DMS 273 treated with DMSO at 0.1 percent for 48 hours (cell line): ENCODE data around the gene VPS9D1.

Source experiments
- DNase-seq: peaks from one replicate; lab custom pipeline; 2025; lab: John Stamatoyannopoulos, UW

The VPS9D1 gene

DNA sequence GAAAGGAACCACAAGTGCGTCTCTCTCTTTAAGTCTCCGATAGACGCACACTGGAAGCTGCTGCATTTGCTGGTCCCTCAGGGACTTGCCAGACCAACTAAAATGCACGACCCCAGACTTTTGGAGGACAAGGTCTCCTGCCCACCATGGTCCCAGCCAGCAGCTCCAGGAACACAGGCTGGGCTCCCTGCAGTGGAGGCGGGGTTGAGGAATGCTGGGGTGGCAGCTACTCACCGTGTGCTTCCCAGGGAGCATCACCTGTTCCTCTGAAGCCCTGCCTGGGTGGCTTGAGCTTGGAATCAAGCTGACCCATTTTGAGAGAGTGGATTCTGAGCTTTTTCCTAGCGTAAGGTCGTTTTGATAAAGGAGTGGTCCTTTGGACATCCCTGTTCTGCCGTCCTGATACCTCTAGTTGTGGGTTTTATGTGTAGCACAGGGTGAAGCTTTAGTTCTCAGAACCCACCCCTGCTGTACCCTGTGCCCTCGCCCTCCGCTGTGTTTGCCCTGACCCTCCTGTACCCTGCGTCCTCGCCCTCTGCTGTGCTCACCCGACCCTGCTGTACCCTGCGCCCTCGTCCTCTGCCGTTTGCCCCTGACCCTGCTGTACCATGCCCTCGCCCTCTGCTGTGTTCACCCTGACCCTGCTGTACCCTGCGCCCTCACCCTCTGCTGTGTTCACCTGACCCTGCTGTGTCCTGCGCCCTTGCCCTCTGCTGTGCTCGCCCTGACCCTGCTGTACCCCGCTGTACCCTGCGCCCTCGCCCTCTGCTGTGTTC is 11.6 kb upstream of the VPS9D1 start:
- DNase-seq: no peak

DNA sequence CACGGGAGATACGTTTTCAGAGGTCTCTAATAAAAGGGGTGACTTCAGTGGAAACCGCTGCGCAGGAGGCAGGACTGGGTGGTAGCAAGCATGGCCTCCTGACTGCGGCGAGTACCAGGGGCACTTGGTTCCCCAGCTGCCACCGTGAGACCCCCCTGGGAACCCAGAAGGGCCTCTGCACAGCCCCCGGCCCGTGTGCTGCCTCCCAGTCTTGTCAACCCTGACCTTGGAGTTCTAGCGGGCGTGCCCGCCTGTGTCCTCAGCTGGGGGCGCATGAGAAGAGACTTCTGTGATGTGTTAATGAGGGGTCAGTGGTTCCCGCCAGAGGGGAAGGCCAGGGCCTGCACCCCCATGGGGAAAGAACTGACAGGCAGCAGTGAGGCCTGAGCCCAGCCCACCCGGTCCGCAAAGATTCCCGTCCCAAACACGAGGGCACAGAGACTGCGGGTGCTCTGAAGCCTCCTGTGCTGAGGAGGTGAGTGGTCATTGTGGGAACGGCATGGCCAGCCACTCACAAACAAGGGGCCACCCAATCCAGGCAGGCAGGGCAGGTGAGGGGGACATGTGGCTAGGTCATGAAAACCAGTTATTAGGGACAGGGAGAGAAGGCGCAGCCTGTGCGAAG is 10.0 kb upstream of the VPS9D1 start:
- DNase-seq: no peak

DNA sequence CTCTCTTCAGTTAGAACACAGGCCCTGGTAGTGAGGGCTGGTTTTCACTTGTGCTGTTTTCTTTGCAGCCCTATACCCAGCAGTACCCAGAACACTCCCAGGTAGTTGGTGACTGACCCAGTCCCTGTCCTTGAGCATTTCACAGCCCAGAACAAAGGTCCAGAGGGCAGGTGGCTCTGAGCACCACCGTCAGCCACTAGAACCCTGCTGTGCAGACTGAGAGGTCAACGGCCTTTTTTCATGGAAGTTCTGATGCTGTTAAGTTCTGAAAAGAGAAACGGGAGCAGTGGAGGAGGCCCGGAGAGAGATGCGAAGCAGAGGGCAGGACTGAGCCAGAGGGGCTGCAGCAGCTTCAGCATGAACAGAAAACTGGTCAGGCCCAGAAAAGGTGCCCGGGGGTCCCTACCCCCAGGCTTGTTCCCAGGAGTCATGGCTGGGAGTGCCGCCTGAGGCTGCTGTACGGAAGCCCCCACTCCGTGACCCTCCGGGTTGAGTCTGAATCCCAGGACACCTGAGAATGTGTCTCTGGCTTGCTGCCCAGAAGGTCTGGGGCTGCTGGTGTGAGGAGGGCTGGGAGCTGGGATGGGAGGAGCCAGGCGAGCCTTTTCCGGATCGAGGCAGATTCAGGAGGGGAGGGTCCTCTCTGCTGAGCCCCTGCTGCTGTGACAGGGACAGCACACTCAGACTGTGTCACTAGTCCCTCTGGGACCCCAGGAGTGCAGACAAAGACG is 9.3 kb upstream of the VPS9D1 start:
- no peak for DNase-seq

DNA sequence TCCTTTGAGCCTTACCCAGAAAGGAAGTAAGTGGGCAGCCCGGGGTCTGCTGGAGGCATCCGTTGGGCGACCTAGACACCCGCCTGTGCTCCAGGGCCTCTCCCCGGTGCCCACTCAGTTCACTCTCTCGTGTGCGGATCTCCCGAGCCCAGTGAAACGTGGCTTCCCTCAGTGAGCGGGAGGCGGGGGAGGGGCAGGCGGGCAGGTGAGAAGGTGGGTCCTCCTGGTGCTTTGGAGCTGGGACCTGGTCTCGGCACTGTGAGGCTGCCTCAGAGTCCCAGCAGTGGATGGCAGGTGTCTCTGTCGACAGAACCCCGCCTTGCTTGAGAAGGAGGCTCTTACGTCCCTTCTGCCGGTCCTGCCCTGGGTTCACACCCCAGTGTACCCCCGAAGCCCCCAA is 8.6 kb upstream of the VPS9D1 start:
- no peak for DNase-seq

DNA sequence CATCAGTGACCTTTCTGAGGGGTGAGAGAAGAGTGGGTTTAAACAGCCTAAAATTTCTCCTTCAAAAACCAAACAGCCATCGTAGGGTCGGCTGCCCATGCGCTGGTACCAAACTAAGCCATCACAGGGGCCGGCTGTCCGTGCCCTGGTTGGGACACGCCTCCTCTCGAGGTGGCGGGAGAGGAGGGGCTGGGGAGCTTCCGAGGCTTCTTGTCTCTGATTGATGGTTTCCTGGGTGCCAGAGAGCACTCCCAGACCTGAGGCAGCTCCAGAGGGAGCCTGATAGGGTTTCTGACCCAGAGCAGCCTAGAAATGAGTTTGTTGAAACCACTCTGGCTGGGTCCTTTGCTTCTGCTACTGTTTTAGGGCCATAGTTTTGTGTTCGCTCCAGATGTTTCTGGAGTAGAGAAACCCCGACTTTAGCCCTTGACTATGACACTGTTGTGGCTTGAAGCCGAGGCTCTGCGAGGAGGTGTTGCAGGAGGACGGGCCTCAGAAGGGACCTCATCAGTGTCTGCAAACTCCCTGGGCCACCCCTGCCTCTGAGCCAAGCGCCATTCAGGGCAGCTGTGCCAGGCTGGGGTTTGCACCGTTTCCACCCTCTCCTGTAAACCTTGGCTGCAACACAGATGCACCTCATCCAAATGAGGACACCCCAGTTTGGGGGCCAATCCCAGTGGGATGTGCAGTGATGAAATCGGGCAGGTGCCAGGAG is 6.9 kb upstream of the VPS9D1 start:
- DNase-seq: no peak

DNA sequence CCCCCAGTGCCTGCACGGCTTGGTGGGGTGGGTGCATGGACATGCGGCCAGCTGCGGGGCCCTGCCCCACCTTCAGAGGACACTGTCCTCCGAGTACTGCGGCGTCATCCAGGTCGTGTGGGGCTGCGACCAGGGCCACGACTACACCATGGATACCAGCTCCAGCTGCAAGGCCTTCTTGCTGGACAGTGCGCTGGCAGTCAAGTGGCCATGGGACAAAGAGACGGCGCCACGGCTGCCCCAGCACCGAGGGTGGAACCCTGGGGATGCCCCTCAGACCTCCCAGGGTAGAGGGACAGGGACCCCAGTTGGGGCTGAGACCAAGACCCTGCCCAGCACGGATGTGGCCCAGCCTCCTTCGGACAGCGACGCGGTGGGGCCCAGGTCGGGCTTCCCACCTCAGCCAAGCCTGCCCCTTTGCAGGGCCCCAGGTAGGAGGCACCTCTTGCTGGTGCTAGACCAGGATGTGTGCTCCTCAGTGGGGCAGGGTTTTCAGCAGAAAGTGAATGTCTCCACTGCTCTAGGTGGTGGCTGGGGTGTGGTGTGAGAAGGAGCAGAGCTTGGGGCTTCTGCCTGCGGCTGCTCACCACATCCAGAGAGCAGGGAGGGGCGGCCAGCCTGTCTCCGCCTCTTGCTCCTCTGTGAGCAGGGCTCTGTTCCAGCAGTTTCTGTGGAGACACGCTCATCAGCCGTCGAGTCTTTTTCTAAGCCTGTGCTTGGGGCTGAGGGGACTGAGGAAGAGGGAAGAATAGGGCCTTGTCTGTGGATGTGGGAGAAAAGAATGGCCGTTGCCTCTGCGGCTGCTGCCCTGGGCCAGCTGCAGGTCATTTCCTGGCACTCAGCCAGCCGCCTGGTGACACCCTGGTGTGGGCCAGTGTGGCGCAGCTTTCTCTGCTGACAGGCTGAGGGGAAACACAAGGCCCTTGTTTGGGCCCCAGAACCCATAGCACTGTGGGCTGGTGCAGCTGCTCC is 2.9 kb upstream of the VPS9D1 start:
- no peak for DNase-seq

DNA sequence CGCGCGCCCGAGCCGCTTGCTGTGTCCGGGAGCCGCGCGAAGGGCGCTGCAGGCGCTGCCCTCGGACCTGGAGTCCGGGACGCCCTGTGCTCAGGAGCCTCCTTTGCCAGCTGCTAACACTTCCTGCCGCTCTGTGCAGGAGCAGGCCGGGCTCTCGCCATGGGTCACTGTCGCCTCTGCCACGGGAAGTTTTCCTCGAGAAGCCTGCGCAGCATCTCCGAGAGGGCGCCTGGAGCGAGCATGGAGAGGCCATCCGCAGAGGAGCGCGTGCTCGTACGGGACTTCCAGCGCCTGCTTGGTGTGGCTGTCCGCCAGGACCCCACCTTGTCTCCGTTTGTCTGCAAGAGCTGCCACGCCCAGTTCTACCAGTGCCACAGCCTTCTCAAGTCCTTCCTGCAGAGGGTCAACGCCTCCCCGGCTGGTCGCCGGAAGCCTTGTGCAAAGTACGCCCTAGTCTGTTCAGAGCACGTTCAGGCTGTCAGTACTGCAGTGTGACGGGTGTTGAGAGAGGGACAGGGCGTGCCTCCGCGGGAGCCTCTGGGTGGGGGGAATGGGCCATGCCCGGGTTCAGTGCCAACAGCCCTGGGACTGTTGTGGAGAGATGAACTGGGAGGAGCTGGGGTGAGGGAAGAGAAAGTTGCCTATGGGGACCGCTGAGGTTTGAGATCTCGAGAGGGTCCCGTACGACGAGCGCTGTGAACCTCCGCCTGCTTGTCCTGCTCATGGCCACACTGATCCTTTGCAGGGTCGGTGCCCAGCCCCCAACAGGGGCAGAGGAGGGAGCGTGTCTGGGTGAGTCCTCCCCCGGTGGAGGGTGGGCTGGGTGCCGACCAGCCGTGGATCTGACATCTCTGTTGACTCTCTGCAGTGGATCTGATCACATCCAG is 1.9 kb upstream of the VPS9D1 start:
- DNase-seq: no peak

DNA sequence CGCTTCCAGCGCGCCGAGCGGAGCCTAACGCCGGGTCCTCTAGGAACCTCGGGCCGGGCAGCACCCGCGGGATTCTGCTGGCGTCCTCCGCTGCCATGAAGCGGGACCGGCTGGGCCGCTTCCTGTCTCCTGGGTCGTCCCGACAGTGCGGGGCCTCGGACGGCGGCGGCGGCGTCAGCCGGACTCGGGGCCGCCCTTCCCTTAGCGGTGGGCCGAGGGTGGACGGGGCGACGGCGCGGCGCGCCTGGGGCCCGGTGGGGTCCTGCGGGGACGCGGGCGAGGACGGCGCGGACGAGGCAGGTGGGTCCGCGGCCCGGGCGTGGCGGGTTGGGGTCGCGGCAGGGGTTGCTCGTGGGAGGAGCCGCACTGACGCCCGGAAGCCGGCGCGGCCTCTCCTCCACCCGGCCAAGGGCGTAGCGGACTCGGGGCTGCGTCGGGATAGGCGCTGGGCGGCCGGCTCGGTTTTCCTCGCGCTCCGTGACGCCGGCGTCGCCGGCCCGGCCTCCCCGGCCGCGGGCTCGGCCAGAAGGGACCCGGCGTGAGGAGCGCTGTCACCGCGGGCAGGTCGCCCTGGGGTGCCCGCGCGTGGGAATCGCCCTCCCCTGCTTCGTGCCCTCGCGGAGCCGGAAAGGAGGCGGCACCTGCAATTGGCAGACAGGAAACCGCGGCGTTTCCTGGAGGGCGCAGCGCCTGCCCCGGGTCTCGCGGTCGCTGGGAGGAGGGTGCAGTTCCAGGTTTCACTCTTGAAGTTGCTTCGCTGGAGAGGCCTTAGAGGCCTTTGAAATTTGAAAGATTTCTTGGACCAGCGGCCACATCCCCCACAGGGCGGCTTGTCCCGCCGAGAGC is 1.1 kb upstream of the VPS9D1 start:
- no peak for DNase-seq

DNA sequence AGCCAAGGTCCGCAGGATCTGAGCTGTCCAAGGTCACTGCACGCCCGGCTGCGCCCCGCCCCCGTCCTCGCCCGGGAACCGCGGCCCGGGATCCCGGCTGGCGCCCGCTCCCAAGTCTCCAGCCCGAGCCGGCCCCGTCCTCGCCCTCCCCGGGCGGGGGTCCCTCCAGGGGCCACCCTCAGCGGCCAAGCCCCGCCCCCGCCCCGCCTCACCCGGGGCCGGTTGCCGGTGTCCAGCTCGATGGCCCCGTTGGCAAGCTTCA is 216 bp downstream of the VPS9D1 start:
- no peak for DNase-seq

DNA sequence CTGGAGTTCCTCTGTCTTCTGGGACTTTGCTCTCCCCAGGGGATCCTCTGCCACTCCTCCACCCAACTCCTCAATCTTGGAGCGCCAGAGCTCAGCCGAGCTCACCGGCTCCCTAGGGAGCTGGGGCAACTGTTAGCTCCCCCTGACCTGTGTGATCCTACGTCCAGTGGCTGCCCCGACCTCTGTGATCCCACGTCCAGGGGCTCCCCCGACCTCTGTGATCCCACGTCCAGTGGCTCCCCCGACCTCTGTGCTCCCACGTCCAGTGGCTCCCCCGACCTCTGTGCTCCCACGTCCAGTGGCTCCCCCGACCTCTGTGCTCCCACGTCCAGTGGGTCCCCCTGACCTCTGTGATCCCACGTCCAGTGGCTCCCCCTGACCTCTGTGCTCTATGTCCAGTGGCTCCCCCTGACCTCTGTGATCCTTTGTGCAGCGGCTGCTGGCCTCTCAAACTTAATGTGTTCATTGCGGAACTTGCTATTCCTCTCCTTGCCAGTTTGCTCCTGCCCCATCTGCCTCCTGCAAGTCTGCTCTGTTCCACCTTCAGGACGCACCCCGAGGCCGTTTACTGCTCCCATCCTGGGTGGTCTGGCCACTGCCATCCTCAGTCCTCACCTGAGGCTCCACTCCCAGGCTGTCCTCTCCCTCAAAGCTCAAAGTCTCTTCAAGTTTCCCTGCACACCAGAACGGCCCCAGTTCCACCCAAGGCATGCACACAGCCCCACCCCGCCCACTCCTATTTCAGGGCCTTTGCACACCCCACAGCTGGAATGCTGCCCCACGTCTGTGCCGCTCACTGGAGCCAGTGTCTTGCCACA is 2.8 kb downstream of the VPS9D1 start:
- no peak for DNase-seq

DNA sequence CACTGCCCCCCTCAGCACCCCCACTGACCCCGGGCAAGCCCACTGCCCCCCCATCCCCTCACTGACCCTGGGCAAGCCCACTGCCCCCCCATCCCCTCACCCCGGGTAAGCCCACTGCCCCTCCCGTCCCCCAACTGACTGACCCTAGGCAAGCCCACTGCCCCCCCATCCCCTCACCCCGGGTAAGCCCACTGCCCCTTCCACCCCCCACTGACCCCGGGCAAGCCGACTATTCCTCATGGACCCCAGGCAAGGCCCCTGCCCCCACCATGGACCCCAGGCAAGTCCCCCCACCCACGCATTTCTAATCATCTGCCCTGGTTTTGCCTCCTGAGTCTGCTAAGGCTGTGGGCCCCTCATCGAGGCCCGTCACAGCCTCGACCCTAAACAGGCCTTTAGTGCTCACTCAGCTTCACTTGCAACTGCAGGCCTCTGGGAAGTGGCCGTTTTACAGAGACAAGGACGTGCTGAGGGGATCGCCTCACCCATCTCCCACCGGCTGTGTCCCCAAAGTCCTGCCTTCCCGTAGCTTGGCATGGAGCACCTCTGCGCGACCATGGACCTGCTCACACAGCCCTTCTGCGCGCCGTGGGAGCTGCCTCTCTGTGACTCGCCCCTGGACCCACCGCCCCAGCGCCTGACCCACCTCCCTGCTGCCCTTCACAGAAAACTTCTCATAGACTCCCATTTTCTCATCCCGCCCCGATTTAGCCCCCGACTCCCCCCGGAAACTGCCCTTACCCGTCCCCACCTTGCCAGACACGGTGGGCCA is 3.6 kb downstream of the VPS9D1 start:
- DNase-seq: no peak

DNA sequence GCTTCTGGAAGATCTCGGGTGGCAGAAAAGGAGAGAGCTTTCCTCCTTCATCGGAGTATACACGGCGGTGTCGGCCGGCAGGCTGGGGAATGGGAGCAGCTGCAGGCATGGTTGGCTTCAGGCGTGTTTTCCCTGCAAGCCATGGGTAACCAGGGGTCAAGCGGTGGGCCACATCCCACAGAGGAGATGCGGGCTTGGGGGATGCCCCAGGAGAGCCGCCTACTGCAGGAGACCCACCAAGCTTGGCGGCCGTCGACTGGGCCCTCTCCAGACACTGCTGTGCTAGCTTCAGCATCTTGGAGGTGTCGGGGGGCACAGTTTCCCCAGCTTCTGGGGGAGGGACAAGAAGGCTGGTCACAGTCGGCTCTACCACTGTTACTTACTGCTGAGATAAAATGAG is 4.2 kb downstream of the VPS9D1 start:
- no peak for DNase-seq

DNA sequence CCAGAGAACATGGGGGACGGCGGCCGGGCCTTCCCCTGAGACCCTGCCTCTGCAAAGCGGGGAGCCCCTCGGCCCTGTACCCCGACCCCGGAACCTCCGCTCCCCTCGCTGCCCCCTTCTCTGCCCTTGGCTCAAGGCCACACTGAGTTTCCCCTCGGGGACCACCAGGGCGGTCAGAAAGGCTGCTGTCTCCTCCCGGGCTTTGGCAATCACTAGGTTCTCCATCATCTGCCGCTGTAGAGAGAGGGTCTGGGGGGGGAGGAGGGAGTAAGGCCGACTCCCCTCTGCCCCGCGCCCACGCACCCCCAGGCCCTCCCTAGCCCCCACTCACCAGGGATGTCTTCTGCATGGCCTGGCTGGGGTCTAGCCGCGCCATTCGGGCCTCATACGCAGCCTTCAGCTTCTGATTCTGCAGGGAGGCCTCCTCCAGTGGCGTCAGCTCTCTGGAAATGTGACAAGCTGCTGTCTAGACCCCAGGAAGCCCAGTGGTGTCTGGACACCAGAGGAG is 8.4 kb downstream of the VPS9D1 start:
- no peak for DNase-seq

DNA sequence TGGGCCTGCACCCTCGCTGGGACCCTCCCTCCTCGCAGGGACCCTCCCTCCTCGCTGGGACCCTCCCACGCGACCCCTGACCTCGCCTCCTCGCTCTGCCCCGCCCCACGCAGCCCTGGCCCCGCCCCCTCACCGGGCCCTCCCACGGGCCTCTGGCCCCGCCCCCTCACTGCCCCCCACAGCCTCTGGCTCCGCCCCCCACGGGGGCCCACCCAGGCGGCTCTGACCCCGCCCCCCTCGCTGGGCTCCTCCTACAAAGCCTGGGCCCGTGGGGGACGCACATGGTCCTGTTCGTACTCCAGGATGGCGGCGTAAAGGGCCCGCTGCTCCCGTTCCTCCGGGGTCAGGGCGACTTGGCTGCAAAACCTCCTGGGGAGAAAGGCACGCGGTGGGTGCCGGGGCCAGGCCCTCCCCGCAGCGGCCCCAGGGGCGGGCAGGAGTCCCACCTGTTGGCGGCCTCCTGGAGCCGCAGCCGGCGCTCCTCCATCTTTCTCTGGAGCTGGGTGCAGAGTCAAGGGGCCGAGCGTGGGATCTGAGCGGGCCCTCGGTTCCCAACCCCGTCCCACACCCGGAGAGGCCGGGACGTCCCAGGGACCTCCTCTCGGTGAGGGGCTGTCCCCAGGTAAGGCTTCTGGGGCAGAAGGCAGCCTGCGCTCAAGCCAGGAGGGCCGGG is 9.0 kb downstream of the VPS9D1 start:
- no peak for DNase-seq

DNA sequence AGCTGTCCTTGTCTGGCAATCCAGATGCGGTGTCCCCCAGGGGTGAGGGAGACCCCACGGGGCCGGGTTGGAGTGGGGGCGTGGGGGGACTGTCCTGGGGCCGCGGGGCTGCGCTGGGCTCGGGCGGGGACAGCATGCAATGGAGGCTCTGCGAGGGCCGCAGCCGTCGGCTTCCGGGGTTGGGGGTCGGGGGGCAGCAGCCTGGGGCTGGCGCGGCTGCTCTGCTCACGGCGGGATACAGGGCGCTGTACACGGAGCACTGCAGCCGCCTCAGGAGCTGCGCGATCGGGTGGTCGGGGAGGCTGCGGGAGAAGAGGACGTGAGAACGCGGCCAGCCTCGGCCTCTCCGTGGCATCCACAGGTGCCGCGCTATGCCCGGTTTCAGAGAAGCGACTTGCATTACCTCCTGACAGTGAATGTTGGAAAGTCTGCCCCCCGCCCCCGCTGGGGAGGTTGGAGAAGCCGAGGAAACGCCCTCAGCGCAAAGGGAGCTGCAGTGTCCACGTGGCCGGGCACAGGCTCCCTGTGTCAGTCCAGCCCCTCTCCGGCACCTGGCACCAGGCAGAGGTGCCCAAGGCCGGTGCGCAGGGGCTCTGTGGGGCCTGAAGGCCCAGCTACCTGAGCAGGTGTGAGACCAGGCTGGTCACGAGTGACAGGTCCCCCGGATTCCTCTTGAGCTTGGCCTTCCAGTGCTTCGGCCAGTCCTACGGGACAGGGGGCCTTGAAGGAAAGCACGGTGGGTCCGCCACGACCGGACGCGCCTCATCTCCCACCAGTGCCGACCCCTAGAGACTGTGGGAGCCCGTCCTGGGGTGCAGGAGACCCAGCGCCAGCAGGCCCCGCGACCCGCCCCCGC is 9.8 kb downstream of the VPS9D1 start:
- DNase-seq: no peak

DNA sequence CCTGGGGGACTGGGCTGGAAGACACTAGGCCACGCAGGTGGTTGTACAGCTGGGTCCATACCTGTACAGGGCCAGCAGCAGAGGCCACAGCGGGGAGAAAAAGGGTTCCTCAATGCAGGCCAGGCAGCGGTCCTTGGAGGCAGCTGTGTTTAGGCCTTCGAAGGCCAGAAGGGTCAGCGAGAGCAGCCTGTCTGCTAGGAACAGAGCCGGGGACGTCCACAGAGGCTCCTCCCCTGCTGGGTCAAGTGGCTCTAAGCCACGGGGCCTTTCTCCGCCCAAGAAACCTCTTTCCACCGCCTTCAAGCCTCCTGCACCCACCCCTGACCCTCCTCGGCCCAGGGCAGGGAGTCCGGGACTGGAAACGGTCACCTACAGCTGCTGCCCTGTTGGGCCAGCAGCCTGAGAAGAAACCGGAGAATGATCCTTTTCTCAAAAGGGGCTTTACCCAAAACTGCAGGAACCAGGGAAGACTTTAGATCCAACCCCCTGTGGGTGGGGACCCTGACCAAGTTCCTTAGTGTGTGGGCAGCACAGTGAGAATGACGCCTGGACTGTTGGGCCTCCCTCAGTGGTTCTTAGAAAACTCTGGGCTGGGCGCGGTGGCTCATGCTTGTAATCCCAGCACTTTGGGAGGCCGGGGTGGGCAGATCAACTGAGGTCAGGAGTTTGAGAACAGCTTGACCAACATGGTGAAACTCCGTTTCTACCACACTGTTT is 10.8 kb downstream of the VPS9D1 start:
- DNase-seq: no peak
